ENCODE results near the gene DOHH.

DNA sequence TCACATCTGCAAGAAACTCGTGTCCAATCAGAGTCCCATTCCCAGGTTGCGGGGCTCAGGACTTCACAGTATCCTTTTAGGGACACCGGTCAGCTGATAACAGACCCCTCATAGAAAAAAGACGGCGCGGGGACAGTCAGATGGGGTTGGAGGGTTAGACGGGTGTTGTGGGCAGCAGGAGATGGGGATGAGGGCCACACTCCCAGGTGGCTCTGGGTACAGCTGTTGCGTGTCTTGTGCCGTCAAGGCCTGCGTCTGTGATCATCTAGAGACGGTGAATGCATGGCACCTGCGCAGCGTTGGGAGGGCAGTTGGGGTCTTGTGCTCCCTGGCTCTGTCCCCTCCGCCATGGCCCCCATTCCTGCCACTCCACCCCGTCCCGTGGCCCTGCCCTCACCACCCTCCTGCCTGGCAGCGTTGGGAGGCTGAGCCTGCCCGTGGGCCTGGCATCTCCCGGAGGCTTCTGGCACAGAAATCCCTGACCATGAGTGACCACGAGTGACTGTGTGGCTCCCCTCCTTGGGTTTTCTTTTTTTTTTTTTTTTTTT is 24.5 kb upstream of the DOHH start:
- TF ChIP-seq POLR2A (IDR thresholded peaks at IDR 0.05): no peak
- TF ChIP-seq, protein P1, sequence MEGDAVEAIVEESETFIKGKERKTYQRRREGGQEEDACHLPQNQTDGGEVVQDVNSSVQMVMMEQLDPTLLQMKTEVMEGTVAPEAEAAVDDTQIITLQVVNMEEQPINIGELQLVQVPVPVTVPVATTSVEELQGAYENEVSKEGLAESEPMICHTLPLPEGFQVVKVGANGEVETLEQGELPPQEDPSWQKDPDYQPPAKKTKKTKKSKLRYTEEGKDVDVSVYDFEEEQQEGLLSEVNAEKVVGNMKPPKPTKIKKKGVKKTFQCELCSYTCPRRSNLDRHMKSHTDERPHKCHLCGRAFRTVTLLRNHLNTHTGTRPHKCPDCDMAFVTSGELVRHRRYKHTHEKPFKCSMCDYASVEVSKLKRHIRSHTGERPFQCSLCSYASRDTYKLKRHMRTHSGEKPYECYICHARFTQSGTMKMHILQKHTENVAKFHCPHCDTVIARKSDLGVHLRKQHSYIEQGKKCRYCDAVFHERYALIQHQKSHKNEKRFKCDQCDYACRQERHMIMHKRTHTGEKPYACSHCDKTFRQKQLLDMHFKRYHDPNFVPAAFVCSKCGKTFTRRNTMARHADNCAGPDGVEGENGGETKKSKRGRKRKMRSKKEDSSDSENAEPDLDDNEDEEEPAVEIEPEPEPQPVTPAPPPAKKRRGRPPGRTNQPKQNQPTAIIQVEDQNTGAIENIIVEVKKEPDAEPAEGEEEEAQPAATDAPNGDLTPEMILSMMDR (IDR thresholded peaks at IDR 0.05): no peak
